HG03045 (cell line): ENCODE measurements around the gene IP6K2.
A peak's percentile ranks its signal among the peaks of the same experiment; 100 is the strongest.
"Not testable (repeated sequence)": the region's sequence is repeated elsewhere in the genome, so short reads cannot be mapped to it uniquely, and the experiment has no call there.

Experiments used
- ATAC-seq: cut with Tn5 transposase; IDR thresholded peaks from one replicate; pipeline ENCODE4 v1.9.1; 2021; ENCODE audit warnings: mild to moderate bottlenecking, moderate library complexity; ENCODE audit not compliant: unreplicated experiment

The IP6K2 gene, protein sequence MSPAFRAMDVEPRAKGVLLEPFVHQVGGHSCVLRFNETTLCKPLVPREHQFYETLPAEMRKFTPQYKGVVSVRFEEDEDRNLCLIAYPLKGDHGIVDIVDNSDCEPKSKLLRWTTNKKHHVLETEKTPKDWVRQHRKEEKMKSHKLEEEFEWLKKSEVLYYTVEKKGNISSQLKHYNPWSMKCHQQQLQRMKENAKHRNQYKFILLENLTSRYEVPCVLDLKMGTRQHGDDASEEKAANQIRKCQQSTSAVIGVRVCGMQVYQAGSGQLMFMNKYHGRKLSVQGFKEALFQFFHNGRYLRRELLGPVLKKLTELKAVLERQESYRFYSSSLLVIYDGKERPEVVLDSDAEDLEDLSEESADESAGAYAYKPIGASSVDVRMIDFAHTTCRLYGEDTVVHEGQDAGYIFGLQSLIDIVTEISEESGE

DNA sequence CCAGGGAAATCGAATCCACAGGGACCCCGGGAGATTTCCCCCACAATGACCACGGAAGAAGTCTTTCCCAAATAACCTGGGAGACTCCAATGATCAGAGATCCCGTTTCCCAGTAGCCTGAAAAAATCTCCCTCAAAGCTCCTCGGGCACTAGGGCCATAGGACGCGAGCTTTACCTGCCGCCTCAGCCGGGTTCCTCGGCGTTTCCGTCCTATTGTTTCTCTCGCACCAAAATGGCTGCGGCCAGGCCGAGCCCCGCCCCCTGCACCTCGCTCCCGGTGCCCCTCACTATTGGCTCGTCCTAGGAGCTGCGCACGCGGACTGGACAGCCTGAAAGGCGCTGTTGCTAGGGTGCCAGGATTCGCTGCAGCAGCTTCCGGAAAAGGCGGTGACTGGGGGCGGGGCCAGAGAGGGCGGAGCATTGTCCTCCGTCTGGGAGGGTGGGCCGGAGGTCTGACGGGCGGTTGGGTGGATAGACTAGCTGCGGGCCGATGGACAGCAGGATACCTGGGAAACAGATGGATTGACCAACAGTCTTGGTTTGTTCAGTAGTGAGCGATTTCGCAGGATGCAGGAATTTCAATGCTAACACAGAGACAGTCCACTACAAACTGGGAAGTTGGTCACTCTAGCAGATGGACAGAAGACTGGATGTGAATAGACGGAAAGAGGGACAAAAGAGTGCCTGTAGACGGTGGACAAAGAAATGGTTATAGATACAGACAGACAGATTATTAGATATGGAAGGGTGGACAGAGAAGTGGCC lies at the start of gene IP6K2:
Gene IP6K2 (minus strand): TSS at position 240 of the 765 bp plus-strand sequence. CDS start 21,930 bp downstream, outside the sequence.
- ATAC-seq = peak; percentile 97

DNA sequence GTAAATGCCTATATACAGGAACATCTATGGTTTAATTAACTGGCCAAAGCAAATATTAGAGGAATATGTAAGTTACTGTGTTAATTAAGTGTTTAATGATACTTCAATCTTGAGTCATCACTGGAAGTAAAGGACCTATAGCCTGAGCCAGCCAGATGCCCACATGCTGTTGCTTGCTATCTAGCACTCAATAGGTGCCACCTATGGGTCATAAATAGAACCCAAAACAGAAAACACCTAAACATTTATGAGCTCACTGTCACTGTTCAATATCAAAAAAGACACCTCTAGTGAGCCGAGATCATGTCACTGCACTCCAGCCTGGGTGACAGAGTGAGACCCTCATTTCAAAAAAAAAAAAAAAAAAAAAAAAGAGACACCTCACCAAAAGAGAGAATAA lies 48.4 kb upstream of the IP6K2 start:
- no peak for ATAC-seq

DNA sequence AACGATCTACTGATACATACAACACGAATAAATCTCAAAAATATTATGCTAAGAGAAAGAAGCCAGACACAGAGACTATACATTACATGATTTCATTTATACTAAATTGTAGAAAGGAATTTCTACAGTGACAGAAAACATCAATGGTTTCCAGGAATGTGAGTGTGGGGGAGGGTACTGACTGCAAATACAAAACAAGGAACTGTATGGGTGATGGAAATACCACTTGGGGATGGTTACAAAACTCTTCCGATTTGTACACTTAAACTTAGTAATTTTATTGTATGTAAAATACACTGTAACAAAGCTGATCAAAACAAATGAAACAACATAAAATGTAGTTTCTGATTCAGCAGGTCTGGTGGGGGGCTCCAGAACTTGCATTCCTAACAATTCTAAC lies 45.8 kb upstream of the IP6K2 start:
- ATAC-seq = no peak

DNA sequence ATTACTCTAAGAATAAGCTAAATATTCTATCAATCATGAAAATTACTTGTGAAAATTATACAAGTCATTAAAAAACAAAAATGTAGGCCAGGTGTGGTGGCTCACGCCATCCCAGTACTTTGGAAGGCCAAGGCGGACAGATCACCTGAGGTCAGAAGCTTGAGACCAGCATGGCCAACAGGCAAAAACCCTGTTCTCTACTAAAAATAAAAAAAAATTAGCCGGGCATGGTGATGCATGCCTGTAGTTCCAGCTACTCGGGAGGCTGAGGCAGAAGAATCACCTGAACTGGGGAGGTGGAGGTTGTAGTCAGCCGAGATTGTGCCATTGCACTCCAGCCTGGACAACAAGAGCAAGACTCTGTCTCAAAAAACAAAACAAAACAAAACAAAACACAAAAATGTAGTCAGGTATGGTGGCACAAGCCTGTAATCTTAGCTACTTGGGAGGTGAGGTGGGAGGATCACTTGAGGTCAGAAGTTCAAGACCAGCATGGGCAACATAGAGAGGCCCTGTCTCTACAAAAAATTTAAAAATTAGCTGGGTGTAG lies 43.0 kb upstream of the IP6K2 start:
- ATAC-seq = not testable (repeated sequence)

DNA sequence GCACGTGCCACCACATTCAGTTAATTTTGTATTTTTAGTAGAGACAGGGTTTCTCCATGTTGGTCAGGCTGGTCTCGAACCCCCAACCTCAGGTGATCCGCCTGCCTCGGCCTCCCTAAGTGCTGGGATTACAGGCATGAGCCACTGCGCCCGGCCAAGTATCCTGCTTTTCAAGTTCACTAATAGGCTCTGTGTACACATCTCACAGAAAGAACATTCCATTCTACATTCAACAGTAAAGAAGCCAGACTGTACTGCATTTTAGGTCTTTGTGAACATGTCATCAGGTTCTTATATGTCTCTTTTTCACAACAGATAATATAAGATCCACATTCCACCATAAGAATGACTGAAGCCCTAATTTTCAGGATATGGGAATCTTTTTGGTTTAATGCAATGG lies 42.5 kb upstream of the IP6K2 start:
- not testable (repeated sequence) for ATAC-seq

DNA sequence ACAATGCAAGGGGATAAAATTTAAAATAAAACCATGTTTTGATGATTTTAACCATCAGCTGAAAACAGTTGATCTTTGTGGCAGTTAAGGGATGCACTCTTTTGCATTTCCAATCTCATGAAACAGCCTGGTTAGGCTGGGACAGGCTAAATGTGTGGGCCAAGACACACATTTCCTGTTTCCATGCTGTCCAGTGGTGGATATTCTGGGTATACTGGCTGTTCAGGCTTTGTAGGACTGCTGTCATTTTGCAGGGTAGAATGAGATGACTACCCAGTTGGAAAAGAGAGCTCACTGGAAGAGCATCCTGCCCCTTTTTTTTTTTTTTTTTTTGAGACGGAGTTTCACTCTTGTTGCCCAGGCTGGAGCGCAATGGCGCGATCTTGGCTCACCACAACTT lies 42.0 kb upstream of the IP6K2 start:
- no peak for ATAC-seq

DNA sequence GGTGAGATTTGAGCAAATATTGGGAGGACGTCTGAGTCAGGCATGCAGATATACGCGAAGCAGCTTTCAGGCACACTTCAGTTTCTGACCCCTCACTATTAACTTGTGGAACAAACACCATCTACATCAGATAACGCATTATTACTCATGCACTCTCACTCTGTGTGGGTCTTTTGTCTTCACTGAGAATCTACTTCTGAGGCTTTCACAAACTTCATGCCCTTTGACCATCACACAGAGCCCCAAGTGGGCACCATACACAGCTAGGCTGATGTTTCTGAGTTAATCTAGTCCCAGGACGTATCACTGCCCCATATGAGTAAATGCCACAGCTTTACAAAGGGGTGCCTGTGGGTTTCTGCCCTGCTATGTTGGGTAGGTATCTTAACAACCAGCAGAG lies 39.6 kb upstream of the IP6K2 start:
- no peak for ATAC-seq

DNA sequence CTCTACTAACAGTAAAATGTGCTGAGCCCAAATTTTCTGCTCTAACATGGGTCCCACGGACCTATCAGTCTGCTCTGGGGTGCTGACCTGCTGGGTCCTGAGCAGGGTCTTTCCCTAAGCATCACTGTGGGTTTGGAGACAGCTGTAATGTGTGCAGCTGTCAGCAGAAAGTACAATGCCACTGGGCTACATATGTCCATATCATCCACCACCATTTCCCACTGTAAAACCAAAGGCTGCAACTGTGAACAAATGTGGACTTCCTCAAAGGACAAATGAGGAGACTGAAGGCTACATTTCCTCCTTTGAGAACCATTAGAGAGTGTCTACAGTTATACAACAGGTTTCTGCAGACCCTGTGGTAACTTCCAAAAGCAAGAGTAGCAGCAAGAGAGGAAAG lies 33.8 kb upstream of the IP6K2 start:
- no peak for ATAC-seq

DNA sequence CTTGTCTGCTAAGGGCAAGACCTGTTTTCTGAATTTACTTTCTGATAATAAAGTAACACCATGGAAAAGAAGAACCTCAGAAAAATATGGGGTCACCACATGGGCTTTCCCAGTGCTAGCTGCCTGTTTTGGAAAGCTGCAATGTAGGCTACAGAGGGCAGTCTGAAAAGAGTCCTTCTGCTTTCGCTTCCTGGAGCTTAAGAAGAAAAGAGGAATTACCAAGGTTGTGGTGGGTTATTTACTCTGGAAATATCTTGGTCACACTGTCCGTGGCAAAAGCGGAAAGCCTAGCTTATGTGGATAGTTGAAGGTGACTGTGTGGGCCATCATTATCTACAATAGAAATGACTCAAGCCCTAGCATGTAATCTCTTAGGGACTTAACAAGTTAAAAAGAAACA lies 31.7 kb upstream of the IP6K2 start:
- no peak for ATAC-seq

DNA sequence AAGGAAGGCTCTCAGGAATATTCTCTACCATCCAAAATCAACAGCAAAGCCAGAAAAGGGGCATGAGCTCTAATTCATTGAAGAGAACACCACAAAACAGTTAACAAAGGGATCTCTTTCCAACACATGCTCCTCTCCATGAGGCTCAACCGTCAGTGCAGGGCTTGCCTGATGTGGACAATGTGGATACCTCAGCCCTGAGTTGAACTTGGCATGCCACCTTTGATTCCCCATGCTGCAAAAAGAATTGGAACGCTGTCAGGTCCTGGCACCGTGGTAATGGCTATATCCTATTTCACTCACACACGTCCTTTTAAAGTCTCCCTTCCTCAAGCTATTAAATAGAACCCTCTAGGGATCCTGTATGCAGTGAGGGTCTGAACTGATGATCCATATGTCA lies 30.7 kb upstream of the IP6K2 start:
- no peak for ATAC-seq

DNA sequence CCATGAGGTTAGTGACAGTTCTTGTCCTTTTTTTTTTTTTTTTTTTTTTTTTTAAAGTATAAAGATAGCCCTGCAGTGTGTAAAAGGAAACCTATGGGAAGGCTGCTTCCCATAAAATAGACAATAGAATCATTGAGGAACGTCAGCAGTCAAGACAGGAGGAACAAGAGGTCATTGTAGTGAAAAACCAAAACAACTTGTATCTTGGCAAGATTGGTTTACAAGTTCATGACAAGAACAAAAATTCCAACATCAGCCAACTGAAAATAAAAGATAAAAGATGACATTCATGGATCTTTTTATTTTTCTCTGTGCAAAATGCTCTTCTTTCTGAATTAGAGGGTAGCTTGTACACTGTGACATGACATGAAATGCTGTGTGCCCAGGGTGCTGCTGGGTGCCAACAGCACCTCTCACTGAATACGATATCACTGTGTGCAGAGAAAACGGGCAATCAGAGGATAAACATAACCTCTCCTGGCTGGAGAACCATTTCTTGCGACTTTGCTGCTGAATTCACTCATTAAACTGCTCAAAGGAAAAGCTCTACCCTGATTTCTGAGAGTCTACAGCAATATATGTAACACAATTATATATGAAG lies 30.1 kb upstream of the IP6K2 start:
- no peak for ATAC-seq

DNA sequence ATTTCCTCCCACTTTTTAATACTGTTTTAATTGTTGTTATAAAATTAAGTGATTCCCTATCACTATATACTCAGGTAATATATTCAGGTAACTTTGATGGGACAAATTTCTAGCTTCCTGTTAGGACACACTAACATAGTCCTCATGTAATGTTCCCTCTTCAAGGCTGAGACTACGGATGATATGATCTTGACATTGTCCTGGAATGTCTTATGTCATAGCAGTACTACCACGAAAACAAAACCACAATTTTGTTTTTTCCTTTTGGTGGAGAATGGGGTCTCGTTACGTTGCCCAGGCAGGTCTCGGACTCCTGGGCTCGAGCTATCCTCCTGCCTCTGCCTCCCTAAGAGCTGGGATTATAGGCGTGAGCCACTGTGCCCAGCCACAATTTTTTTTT lies 26.8 kb upstream of the IP6K2 start:
- ATAC-seq = no peak

DNA sequence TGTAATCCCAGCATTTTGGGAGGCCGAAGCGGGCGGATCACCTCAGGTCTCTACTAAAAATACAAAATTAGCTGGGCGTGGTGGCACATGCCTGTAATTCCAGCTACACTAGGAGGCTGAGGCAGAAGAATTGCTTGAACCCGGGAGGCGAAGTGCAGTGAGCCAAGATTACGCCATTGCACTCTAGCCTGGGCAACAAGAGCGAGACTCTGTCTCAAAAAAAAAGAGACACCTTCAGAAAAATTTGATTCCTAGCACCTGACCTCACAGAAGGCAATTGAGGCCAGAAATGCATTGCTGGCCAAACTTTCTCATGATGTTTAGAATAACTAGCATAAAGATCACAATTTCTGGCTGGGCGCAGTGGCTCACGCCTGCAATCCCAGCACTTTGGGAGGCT lies 24.2 kb upstream of the IP6K2 start:
- not testable (repeated sequence) for ATAC-seq

DNA sequence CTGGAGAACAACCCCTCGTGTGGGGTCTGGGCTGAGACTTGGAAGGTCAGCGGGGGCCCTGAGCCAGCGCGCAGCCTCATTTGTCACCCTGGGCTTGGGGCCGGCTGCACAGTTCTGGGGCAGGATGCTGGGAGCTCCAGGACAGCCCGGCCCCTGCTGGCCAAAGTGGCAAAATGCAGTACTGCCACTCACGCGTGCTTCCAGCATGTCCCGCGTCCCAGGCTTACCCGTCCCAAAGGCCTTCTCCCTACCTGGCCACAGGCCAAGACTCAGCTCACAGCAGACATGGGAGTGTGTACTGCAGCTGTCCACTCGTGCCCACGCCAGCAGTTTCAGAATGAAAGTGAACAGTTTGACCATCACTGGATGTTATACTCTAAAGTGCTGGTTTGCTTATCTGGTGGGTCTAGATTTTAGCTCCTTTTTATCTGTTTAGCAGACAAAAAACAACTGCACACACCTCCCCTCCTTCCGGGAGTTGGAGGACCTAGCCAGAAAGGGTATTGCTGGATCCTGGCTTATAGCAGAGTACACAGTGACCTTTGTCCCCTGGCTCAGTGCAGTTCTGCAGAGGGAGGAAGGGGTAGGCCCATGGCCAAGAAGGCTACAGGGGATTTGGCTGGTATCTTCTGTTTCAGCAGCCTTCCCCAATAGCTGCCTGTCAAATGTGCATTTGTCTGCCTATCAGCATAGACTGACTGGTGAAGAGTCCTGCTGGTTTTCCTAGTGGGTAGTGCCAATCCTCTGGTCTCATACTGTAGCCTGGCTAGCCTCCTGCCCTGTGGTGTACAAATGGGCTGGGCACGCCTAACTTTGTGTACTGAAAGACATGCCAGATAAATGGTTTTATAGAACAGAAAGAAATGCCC lies 23.2 kb upstream of the IP6K2 start:
- ATAC-seq = no peak

DNA sequence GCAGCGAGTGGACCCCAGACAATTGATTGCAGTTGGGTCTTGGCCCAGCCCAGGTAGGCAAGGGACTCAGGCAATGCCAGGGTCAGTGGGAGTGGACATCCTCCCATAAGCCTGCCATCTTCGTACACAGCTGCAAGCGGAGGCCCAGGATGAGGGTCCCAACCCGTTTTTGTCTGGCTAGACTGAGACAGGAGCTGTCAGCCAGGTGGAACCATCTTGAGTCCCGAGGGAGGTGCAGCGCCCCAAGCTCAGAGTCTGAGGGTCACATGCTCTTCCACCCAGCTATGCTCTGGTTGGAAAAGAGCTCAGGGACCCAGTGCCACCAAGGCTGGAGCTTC lies 22.6 kb upstream of the IP6K2 start:
- ATAC-seq = no peak

DNA sequence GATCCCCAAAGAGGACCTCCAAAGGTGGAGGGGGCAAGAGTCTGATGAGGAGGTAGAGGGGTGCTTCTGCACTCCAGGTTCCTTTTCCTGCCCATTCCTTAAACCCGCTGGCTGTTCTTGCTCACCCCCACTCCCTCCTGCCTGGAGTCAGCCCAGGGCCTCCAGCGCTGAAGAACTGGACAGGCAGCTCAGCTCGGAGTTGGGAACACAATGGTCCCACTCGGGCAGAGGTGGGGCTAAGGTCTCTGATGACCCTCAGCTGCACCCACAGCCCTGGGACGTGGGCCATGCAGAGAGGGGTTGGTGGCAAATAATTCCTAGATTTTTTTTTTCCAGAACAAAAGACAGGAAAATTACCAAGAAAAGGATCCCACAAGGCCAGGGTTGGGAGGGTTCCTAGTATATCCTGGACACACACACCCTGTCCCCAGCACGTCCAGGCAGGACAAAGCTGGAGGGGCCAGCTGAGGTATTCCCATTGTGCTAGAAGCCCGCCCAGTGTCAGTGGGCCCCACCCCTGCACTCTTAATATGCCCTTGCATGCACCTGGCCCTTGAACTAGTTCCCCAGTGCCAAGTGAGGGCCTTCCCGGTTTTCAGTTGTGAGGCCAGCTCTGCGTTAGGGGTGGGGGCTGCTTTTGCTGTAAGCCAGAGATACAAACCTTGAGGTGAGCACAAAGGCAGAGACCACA lies 22.1 kb upstream of the IP6K2 start:
- no peak for ATAC-seq

DNA sequence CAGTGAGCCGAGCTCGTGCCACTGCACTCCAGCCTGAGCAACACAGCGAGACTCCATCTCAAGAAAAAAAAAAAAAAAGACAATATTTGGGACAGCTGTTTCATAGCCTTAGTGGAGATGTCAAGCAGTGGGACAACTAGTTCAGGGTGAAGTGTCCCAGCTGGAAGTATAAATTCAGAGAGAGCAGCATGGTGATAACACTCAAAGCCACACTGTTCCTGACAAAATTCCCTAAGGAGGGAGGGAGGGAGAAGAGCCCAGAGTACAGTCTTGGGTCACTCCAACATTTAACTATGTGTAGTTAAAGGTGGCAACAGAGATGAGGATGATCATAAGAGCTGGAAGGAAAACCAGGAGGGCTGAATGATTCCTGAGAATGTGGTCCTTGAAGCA lies 21.1 kb upstream of the IP6K2 start:
- ATAC-seq = no peak

DNA sequence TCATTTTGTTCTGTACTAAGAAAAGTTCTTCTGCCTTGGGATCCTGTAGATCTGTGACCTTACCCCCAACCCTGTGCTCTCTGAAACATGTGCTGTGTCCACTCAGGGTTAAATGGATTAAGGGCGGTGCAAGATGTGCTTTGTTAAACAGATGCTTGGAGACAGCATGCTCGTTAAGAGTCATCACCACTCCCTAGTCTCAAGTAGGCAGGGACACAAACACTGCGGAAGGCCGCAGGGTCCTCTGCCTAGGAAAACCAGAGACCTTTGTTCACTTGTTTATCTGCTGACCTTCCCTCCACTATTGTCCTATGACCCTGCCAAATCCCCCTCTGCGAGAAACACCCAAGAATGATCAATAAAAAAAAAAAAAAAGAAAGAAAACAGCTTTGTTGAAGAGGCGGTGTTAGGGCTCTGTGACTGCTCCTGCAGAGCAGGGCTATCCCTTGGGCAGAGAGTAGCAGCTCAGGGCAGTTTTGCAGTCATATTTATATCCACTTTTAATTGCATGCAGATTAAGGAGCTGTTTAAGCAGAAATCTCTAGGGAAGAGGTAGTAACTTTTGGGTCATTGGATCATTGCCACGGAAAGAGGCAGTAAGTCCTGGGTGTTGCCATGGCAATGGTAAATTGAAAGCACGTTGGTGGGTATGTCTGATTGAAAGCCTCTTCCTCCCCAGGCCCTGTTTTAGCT lies 18.2 kb upstream of the IP6K2 start:
- not testable (repeated sequence) for ATAC-seq

DNA sequence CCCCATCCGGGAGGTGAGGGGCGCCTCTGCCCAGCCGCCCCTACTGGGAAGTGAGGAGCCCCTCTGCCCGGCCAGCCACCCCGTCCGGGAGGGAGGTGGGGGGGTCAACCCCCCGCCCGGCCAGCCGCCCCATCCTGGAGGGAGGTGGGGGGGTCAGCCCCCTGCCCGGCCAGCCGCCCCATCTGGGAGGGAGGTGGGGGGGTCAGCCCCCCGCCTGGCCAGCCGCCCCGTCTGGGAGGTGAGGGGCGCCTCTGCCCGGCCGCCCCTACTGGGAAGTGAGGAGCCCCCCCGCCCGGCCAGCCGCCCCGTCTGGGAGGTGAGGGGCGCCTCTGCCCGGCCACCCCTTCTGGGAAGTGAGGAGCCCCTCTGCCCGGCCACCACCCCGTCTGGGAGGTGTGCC lies 17.5 kb upstream of the IP6K2 start:
- not testable (repeated sequence) for ATAC-seq
